HTR-8/SVneo (cell line): ENCODE results near the gene PSMB2.
"Not testable (repeated sequence)": the region's sequence is repeated elsewhere in the genome, so short reads cannot be mapped to it uniquely, and the experiment has no call there.

Experiments used
- DNase-seq: peaks from one replicate; pipeline ENCODE4 v3.0.0; 2011; ENCODE audit warnings: low spot score, mixed read lengths; ENCODE audit not compliant: insufficient read length
- FAIRE-seq: peaks from 2 replicates; lab custom pipeline; 2011; peaks lifted over from hg19 to GRCh38; lab: Jason Lieb, UNC

The PSMB2 gene

DNA sequence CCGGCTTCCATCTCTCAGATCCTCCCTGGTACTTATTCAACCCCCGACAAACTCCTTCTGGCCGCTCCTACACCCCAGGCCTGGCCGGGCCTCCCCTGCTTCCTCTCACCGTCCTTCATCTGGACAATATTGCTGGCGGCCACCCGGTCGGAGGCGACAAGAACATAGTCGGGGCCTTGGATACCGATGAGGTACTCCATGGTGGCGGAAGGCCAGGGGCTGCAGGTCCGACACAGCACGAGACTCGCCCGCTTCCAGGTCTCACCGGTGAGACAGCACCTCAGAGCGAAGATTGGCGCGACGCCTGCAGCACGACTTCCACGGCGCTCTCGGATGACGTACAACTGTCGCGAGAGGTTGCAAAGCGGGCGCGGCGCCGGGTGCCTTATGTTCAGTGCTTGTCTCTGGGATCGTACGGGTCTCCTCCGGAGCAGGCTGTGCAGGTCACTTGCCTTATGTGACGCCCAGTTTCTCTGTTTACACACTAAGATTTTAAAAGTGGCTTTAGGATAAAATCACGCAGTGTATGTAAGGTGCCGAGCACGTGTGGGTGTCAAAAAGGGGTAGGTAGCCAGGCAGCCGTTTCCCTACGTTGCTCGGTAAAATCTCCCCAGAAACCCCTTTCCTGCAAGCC lies at the start of gene PSMB2:
Gene PSMB2 (minus strand): TSS at position 294 of the 634 bp plus-strand sequence. CDS start 94 bp downstream, at position 200.
- FAIRE-seq: peak; percentile 65

DNA sequence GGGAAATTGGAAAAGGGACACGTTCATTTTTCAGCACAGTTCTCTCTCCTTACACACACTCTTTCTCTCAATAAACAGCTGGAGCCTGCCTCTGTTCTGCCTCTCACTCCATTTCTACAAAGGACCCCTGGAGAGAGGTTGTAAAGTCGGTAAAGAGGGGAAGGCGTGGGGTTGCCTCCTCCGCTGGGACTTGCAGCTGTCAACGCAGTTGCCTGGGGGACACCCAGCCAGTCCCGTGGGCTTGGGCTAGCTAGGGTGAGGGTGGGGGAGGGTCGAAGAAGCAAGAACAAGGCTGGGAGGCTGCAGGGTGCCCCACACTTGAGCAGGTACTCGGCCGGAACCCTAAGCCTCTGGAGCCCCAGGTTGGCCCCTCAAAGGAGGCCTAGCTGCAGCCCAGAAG lies 49.8 kb upstream of the PSMB2 start:
- FAIRE-seq (no peak), DNase-seq (no peak)

More for the DNA sequence above, at the start of gene PSMB2:
- peak; percentile 89 for DNase-seq

DNA sequence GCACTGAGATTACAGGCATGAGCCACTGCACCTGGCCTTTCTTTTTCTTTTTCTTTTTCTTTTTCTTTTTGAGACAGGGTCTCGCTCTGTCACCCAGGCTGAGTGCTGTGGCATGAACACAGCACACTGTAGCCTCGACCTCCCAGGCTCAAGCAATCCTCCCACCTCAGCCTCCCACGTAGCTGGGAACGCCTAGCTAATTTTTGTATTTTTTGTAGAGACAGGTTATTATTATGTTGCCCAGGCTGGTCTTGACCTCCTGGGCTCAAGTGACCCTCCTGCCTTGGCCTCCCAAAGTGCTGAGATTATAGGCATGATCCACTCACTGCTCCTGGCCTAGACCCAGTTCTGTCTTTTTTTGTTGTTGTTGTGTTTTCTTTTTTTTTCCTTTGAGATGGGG lies 48.8 kb upstream of the PSMB2 start:
- FAIRE-seq, DNase-seq: not testable (repeated sequence)

DNA sequence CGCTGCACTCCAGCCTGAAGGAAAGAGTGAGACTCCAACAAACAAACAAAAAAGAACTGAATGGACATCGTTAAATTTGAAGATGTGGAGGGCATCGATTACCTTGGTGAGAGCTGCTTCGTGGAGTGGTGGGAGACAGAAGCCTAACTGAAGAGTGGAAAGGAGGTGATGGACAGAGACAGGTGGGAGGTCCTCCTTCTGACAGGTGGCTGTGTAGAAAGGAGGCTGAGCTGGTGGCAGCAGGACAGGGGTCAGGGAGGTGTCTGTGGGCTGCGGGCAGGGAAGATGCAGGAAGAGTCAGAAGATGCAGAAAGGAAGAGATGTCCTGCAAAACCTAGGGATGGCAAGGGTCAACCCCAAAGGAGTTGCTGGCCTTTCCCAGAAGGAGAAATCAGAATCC lies 46.8 kb upstream of the PSMB2 start:
- DNase-seq (no peak), FAIRE-seq (no peak)

DNA sequence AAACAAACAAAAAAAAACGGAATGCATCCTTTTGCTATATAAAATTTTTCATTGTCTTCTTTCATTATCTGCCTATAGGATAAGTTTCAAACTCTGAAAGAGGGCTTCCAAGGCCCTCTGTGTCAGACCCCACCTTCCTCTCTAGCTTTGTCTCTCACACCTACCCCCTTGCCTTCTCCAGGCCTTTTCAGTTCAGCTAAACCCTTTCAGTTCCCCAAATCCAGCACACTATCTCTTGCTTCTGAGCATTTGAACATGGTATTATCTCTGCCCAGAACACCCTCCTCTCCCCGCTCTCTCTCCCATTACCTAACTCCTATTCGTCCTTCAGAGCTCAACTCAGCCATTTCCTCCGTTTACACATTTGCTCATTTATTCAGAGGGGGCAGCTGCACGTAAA lies 41.7 kb upstream of the PSMB2 start:
- DNase-seq (no peak), FAIRE-seq (no peak)

DNA sequence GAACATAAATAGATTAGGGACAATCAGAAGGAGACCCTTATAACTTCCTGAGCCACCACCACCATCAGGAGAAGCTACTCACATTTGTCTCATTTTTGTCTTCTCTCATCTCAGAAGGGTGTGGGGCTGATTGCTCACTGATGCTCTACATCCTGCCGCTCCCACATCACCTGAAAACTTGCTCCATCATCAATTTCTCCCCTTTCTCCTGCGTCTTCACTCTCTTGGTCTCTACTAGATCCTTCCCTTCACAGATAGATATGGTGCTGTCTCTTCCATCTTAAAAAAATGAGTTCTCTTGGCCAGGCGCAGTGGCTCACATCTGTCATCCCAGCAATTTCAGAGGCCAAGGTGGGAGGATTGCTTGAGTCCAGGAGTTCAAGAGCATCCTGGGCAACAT lies 38.9 kb upstream of the PSMB2 start:
- no peak for DNase-seq
- no peak for FAIRE-seq

DNA sequence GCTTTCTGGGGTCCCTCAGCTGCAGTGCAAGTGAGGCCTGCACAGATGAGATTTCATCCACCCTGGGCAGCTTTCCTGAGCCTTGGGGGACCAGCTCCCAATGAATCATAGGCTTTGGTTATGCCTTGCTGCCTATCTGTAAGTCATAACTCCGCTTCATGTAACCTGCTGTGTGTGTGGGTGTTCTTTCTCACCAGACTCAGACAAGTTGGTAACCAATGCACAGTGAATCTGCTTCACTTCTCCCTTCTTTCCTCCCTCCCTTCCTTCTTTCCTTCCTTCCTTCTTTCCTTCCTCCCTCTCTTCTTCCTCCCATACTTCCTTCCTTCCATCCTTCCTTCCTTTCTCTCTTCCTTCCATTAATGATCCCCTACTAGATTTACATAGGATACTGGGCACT lies 34.4 kb upstream of the PSMB2 start:
- FAIRE-seq (no peak), DNase-seq (no peak)

DNA sequence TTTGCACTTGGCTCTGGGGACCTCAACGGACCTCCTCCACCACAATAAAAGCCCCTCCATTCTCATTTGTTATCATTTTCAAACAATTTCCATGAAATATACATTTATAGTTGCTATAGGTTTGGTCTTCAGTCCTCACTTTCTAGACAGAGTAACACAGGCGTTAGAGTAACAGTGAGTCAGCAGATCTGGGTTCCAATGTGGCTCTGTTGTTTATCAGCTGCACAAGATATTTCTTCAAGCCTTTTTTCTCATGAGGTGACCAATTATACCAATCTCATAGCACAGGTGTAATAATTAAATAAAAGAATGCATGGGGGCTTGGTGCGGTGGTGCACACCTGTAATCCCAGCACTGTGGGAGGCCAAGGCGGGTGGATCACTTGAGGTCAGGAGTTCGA lies 32.8 kb upstream of the PSMB2 start:
- DNase-seq (no peak), FAIRE-seq (no peak)

DNA sequence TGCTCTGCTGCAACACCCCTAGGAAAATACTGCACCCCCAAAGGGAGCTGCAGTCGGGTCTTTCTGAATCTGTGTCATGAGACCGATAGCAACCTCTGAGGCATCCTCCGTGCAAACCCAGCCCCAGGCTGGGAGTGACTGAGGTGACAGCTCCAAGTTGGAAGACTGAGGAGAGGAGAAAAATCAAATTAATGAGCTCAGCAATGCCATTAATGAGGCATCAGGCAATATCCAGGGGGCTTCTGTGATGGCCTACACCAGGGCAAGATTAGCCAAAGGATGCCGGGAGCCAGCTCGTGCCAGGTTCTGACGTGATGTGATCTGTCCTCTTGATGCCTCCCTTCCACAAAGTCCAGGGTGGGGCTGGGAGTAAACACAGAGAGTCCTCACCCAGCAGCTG lies 30.8 kb upstream of the PSMB2 start:
- FAIRE-seq (no peak), DNase-seq (no peak)

DNA sequence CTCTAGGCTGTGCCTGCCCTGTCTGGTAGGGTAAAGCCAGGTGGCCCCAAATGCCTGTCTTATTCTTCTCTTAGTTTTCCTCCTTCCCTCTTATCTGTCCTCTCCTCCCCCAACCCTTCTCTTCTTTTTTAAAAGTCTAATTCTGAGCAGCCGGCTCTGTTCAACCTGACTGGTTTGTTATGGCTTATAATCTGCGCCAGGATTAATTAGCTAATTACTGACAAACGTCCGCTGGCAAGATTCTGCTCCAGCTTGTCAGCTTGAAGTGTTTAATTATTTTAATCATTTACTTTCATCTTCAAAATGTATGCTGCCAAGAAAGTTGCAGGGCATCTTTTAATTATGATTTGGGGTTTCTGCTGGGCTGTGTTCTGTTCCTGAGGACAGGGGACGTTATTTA lies 27.2 kb upstream of the PSMB2 start:
- no peak for DNase-seq
- FAIRE-seq: no peak

DNA sequence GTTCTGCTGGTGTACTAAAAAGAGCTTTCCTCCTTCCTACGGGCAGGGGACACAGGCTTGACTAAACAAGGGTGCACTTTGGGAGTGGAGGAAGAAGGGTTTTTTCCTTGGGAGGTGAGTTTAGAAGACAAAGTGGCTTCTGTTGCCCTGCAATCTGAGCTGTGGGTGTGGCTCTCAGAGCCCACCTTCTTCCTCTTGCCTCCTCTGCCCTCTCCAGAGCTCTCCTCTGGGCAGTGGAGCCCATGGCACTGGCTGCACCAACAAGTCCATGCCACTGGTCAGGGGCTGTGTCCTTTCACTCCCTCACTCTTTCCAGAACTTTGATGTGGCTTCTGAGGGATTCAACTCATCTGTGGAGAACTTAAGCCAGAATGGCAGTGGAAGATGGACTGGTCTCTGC lies 25.6 kb upstream of the PSMB2 start:
- FAIRE-seq: no peak
- no peak for DNase-seq

DNA sequence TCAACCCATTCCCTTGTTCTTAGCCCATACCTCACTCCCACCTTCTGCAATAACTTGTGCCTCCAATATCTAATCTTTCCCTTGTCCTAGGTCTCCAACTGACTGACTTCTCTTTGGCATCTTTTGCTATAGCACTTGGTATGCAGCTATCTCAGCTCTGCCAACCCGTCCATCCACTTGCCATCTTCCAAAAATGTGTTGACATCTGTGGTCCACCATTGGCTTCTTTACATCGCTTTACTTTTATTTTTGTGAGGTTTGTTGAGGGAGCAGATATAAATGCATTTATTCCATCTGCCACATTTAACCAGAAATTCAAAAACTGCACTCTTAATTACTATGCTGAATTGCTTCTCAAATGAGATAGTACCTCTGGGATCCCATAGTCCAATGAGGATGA lies 24.9 kb upstream of the PSMB2 start:
- DNase-seq: no peak
- no peak for FAIRE-seq

DNA sequence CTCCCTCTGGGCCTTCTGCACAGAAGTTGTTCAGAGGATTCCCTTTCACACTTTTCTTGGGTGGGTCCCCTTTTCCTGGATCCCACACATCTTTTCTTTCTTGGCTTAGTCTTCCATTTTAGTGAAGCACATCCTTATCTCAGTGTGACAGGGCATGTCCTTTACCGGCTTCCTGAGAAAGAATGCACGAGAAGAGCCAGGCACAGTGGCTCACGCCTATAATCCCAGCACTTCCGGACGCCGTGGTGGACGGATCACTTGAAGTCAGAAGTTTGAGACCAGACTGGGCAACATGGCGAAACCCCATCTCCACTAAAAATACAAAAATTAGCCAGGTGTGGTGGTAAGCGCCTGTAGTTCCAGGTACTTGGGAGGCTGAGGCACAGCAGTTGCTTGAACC lies 22.1 kb upstream of the PSMB2 start:
- DNase-seq (no peak), FAIRE-seq (no peak)

DNA sequence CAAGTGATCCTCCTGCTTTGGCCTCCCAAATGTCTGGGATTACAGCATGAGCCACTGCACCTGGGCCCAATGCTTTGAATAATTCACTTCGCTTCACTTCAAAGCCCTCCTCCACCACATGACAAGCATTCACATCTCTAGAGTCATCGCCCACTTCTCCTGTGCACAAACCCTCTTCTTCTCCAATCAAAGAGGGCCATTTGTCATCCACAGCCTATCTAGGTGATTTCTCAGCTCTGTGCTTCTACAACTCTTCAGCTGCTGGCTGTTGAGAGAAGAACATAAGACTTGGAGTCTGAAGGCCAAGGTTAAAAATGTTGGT lies 20.1 kb upstream of the PSMB2 start:
- DNase-seq: no peak
- FAIRE-seq: no peak

DNA sequence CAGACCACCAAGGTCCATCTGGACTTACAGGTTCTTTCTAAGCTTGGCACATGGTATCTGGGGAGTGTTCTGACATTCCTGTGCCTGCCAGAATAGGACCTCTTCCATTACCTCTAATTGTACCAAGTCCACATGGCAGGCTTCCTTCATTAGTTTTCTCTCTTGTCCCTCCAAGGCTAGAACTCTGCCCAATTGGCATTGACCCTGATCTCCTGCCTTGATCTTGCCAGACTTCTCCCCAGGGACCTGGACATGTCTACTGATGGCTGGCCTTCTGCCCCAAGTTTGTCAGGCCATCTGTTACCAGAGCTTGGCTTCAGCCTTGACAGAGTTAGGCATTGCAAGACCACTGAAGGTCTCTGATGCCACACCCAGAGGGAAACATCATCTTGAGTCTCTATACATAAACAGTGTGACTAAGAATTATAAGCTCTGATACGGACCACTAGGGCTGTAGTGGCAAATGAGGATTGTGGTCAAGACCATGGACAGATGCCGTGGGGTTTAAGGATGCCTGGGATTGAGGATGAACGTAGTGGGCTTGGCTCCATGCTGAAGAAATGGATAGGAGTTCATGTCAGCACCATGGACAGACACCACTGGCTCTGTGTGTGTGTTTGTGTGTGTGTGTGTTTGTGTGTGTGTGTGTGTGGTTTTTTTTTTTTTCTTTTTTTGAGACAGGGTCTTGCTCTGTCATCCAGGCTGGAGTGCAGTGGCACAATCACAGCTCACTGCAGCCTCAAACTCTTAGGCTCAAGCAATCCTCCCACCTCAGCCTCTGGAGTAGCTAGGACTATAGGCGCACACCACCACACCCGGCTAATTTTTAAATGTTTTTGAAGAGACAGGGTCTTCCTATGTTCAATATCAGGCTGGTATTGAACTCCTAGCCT lies 19.5 kb upstream of the PSMB2 start:
- DNase-seq: no peak
- no peak for FAIRE-seq

DNA sequence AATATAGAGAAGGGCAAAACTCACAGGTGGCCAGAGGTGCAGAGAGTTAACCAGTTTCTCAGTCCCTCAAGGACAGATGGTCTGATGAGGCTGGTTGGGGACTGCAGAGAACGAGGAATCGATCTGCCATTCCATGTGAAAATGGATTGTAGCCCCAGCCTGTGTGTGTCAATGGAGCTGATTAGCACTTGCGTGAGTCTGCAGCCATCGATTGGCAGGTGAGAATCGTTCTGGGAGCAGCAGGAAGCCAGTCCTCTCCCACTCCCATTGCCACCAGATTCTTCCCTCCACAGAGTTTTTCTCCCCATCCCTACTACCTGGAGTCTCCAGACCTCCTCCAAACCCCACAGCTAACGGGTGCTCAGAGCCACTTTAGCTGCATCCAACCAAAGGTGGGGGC lies 18.3 kb upstream of the PSMB2 start:
- FAIRE-seq (no peak), DNase-seq (no peak)

DNA sequence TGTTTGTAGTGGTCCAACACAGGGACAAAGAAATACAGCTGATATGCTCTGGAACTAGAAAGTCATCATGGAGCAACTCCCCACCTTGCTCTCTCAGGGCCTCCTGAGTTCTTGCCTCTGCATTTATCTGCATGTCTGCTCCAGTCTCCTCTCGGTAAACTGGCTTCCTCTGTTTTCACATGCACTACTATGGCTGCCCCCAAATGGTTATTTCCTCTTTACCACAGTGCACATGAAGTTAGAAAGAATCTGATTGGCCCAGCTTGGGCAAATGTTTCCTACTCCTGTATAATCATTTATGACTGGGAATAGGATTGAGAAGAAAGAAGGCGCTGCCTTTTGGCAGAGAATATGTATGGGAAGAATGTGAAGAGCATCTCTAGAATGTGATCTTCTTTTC lies 16.5 kb upstream of the PSMB2 start:
- no peak for DNase-seq
- FAIRE-seq: no peak

DNA sequence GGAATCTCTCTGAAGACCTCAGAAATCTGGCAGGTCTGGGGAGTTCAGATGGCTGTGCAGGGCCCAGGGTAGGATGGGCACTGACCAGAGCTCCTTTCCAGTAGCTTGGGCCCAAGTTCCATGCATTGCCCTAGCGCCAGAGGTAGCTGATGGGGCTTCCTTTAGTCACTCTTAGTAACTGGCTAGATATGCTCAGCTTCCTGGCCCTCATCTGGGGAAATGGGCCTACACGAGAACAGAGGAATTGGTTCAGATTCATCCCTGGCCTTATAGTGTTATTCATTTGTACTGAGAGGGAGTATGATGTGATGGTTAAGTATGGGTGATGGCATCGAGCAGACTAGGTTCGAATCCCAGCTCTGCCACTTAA lies 15.5 kb upstream of the PSMB2 start:
- DNase-seq (no peak), FAIRE-seq (no peak)

DNA sequence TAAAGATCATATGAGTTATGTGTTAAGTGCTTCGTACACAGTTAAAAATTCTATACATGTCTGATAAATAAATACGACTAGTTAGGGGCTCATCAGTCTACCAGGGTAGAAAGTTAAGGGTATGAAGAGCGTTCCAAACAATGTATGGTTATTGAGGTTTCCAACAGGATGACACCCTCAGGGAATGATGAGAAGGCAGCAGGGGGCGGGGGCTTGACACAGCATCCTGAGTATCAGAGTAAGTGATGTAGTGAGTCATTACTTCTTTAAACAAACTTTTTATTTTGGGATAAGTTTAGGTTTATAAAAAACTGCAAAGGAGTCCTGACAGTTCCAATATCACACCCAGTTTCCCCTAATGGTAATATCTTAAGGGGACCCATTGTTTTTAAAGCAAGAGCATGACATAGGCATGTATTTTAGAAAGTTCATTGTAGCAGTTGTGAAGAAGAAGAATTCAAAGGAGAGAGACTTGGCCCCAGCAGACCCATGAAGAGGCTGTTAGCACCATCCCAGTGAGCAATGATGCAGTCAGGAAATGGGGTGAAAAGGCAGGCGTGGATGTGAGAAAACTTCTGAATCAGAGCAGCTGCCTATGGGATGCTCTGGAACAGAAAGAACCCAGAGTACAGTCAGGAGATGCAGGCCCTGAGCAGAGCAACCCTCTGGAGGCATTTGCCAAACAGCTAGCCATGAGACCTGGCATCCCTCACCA lies 15.0 kb upstream of the PSMB2 start:
- DNase-seq (no peak), FAIRE-seq (no peak)

DNA sequence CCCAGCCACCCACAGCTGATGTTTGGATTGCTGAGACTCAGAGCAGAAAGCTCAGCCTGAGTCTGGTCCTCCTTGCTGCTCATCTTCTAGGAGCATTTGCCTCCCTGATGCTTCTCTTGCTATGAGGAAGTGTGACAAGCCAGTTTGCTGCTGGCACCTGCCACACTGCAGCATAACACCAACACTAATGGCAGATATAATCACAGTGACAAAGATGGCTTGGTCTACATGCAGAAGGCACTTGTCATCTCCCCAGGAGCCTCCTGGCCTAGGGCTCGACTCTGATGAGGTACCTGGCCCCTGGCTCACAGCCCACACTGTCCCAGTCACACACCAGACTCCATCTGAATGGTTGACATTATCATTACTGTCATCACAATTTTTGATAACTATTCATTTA lies 13.9 kb upstream of the PSMB2 start:
- DNase-seq: no peak
- FAIRE-seq: no peak

DNA sequence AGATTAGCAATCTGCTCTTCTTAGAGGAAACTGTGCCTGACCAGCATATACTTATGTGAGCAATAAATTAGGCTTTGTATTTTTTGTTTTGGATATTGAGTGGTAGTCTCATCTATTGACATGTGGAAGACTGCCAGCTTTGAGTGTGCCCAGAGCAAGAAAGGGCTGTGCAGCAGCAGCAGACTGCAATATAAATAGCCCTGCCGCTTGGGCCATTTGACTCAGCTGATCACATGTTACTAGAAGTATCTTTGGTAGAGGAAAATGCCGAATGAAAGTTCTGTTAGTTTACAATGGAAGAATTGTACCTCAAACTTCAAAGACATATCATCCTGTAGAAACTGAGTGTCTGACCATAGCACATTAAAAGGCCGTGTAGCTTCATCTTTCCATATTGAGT lies 9.1 kb upstream of the PSMB2 start:
- FAIRE-seq (no peak), DNase-seq (no peak)
